MM.1S (cell line): Measurements from ENCODE around the gene SHROOM3.

ENCODE experiments used
- CTCF ChIP-seq: fragments of 300-600 bp; sonication (generic); IDR thresholded peaks from 2 replicates; pipeline ENCODE4 v1.5.1; 2016; ENCODE audit warnings: antibody characterized with exemption, low read length, mixed read lengths
- EZH2 ChIP-seq: fragments of 300-600 bp; sonication (generic); optimal IDR thresholded peaks from 2 replicates; pipeline ENCODE3; 2017; ENCODE audit warnings: low read depth, mild to moderate bottlenecking, antibody characterized with exemption, low read length, mixed read lengths
- EZH2phosphoT487 ChIP-seq: fragments of 300-600 bp; sonication (generic); IDR thresholded peaks from 2 replicates; pipeline ENCODE4 v1.6.1; 2018; ENCODE audit warnings: antibody characterized with exemption, low read length

- TF ChIP-seq CTCF (no peak), EZH2 (no peak), EZH2phosphoT487 (no peak)
These were observed 312.5 kb downstream of the SHROOM3 start for GRCh38 chr4:76747563-76747962.
